ENCODE measurements around the gene RNF8. TPM values are rescaled to one million over a fixed set of nuclear protein-coding genes. Genes with fewer than 3 reads are reported as not detected.

The RNF8 gene
- total RNA-seq, 1 experiment from 2014 or later: 22.0 TPM

DNA sequence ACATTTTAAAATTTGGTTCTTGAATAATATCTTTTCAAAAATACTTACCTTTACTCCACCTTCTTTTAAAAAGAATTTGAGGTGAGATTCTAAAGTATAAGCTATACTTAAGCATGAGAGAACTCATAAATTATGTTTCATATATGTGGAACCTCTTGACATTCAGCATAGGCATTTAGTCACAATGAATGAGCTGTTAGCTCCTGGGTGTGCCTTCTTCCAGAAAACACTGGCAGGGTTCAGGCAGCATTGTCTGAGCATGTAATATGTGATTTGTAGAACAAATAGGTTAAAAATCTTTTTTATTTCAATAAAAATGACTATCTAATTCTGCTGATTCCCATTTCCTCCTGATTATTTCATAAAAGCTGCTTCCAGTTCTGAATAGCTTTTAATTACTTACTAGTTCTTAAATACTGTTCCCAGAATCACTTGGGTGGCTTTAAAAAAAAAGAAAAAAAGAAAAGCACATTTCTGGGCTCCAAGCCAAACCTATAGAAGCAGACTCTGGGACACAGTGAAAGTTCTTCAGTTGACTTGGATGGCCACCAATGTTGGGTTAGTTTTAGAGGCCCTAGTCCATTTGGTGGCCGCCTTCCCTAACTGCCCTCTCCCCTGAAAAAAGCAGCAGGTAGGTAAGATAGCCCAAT is 20.2 kb downstream of the RNF8 start:
- no peak for DNase-seq (ENCODE audit: unreplicated experiment)
- Mint-ChIP-seq H3K36me3 (ENCODE audit: insufficient read depth, unreplicated experiment) (peaks cover 64% of the 10 kb centered on the region), H3K9me3 (ENCODE audit: unreplicated experiment) (no peaks in the 10 kb centered on the region), H3K27me3 (ENCODE audit: insufficient read depth, unreplicated experiment) (no peaks in the 10 kb centered on the region), H3K27ac (ENCODE audit: low read depth, unreplicated experiment) (no peak overlapping the region), H3K4me1 (ENCODE audit: insufficient read depth, unreplicated experiment) (peaks cover 4% of the 10 kb centered on the region), H3K4me3 (ENCODE audit: unreplicated experiment) (no peak overlapping the region)
- BruUV-seq (replicated peaks): no TSS peak
- TF ChIP-seq CTCF (IDR thresholded peaks at IDR 0.05; ENCODE audit: unreplicated experiment): no peak
- ChIA-PET CTCF (interaction anchor here (0.7 to 1.3 kb wide), 2 partner anchors 8 to 1245 kb away, joined by 4 to 6 read pairs; no protein-coding TSS in a partner anchor), POLR2A (interaction anchor here (0.8 to 1.0 kb wide), 3 partner anchors 20 to 100 kb away, joined by 3 to 5 read pairs (median 3); partner anchors contain the start of gene RNF8)
- intact Hi-C loops (cut with micrococcal nuclease): no loop called here

- CTCF ChIA-PET: no interaction called here
- DNase-seq (ENCODE audit: unreplicated experiment): no peak
- H3K4me3 Mint-ChIP-seq (ENCODE audit: unreplicated experiment): no peak overlapping the region
- POLR2A ChIA-PET: no interaction called here
- no peaks in the 10 kb centered on the region for H3K4me1 Mint-ChIP-seq (ENCODE audit: insufficient read depth, unreplicated experiment)
- no peak for TF ChIP-seq CTCF (IDR thresholded peaks at IDR 0.05; ENCODE audit: unreplicated experiment)
- no peaks in the 10 kb centered on the region for H3K9me3 Mint-ChIP-seq (ENCODE audit: unreplicated experiment)
- no peak overlapping the region for H3K27ac Mint-ChIP-seq (ENCODE audit: low read depth, unreplicated experiment)
- intact Hi-C loops (cut with micrococcal nuclease): no loop called here
- H3K27me3 Mint-ChIP-seq (ENCODE audit: insufficient read depth, unreplicated experiment): no peaks in the 10 kb centered on the region
- peaks cover 64% of the 10 kb centered on the region for H3K36me3 Mint-ChIP-seq (ENCODE audit: insufficient read depth, unreplicated experiment)
- BruUV-seq (replicated peaks): no TSS peak
These were observed 21.6 kb downstream of the RNF8 start for GRCh38 chr6:37375376-37375775.

GRCh38 chr6:37376078-37376743 is 22.4 kb downstream of the RNF8 start:
- Mint-ChIP-seq H3K4me3 (ENCODE audit: unreplicated experiment) (no peak overlapping the region), H3K27ac (ENCODE audit: low read depth, unreplicated experiment) (no peak overlapping the region), H3K9me3 (ENCODE audit: unreplicated experiment) (no peaks in the 10 kb centered on the region), H3K4me1 (ENCODE audit: insufficient read depth, unreplicated experiment) (no peaks in the 10 kb centered on the region), H3K36me3 (ENCODE audit: insufficient read depth, unreplicated experiment) (peaks cover 65% of the 10 kb centered on the region), H3K27me3 (ENCODE audit: insufficient read depth, unreplicated experiment) (no peaks in the 10 kb centered on the region)
- ChIA-PET CTCF (interaction anchor here (0.6 to 0.9 kb wide), 3 partner anchors 63 to 261 kb away, joined by 3 to 4 read pairs (median 3); no protein-coding TSS in a partner anchor), POLR2A (no interaction called here)
- no TSS peak for BruUV-seq (replicated peaks)
- intact Hi-C loops (cut with micrococcal nuclease): no loop called here
- DNase-seq (ENCODE audit: unreplicated experiment): no peak
- TF ChIP-seq CTCF (IDR thresholded peaks at IDR 0.05; ENCODE audit: unreplicated experiment): no peak

DNA sequence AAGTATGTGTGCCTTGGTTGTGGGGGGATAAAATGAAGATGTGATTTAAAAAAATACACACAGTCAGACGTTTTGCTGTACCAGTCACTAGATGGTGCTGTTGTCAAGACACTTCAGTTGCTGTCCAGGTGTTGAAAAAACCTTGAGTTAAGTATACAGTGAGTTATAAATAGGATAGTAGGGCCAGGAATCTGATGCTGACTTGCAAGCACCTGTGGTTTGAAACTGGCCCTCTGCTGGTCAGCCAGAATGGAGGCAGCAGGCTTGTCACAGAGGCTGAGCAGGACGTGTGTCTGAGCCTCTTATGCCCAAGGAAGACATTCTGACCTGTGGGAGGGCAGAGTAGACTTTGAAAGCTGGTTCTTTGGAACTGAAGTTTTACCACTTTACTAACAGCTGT is 27.8 kb downstream of the RNF8 start:
- Mint-ChIP-seq H3K27me3 (ENCODE audit: insufficient read depth, unreplicated experiment) (no peaks in the 10 kb centered on the region), H3K4me1 (ENCODE audit: insufficient read depth, unreplicated experiment) (no peaks in the 10 kb centered on the region), H3K27ac (ENCODE audit: low read depth, unreplicated experiment) (no peak overlapping the region), H3K36me3 (ENCODE audit: insufficient read depth, unreplicated experiment) (peaks cover 59% of the 10 kb centered on the region), H3K9me3 (ENCODE audit: unreplicated experiment) (no peaks in the 10 kb centered on the region), H3K4me3 (ENCODE audit: unreplicated experiment) (no peak overlapping the region)
- CTCF ChIA-PET: interaction anchor here (0.6 to 3.0 kb wide), 21 partner anchors 8 to 500 kb away, joined by 3 to 21 read pairs (median 4); no protein-coding TSS in a partner anchor
- intact Hi-C loops (cut with micrococcal nuclease): loop anchor here (1.0 to 2.0 kb wide), 2 partner anchors 57 to 311 kb away; no protein-coding TSS in a partner anchor
- POLR2A ChIA-PET: interaction anchor here (0.9 kb wide), 1 partner anchor 51 kb away, joined by 4 read pairs; no protein-coding TSS in a partner anchor
- TF ChIP-seq CTCF (IDR thresholded peaks at IDR 0.05; ENCODE audit: unreplicated experiment): peak; percentile 49
- peak; percentile 64 for DNase-seq (ENCODE audit: unreplicated experiment)
- no TSS peak for BruUV-seq (replicated peaks)
